ENCODE data around the gene ENOX1. TPM values are rescaled to one million over a fixed set of nuclear protein-coding genes. Genes with fewer than 3 reads are reported as not detected.

ENOX1 gene
- total RNA-seq, 2 donors from 2014 or later = 0.78 to 4.3 TPM

- ATAC-seq (no peak), DNase-seq (no peak)
- intact Hi-C loops (cut with DNase I) = no loop called here
- H3K36me3 ChIP-seq (replicated peaks in 1 of 2; ENCODE audit: insufficient read depth in 1 of 2, low read depth in 2 of 2) = no peaks in the 10 kb centered on the region
- 57 to 59% methylated on average over 1 of the region's 1 CpG for WGBS, 2 donors
- TF ChIP-seq POLR2A (IDR thresholded peaks at IDR 0.05) = no peak
- TF ChIP-seq CTCF (IDR thresholded peaks at IDR 0.05) = no peak
- no peak overlapping the region for H3K4me3 ChIP-seq
- H3K27ac ChIP-seq = no peak overlapping the region
- no peaks in the 10 kb centered on the region for H3K27me3 ChIP-seq
- H3K9me3 ChIP-seq = no peaks in the 10 kb centered on the region
- no peaks in the 10 kb centered on the region for H3K4me1 ChIP-seq
These were observed 340.6 kb downstream of the ENOX1 start for GRCh38 chr13:43446126-43446525.

GRCh38 chr13:43445668-43446067 lies 341.1 kb downstream of the ENOX1 start:
- Histone ChIP-seq H3K27ac (no peak overlapping the region), H3K27me3 (no peaks in the 10 kb centered on the region), H3K36me3 (replicated peaks in 1 of 2; ENCODE audit: insufficient read depth in 1 of 2, low read depth in 2 of 2) (no peaks in the 10 kb centered on the region), H3K4me3 (no peak overlapping the region), H3K9me3 (no peaks in the 10 kb centered on the region), H3K4me1 (no peaks in the 10 kb centered on the region)
- TF ChIP-seq POLR2A (IDR thresholded peaks at IDR 0.05) (no peak), CTCF (IDR thresholded peaks at IDR 0.05) (no peak)
- 61% methylated on average over 2 of the region's 2 CpGs for WGBS, 2 donors
- DNase-seq (no peak), ATAC-seq (no peak)
- intact Hi-C loops (cut with DNase I) = no loop called here

GRCh38 chr13:43444081-43444480 lies 342.7 kb downstream of the ENOX1 start:
- 81 to 86% methylated on average over 4 of the region's 4 CpGs for WGBS, 2 donors
- Histone ChIP-seq H3K4me3 (no peak overlapping the region), H3K36me3 (replicated peaks in 1 of 2; ENCODE audit: insufficient read depth in 1 of 2, low read depth in 2 of 2) (no peaks in the 10 kb centered on the region), H3K27ac (no peak overlapping the region), H3K4me1 (no peaks in the 10 kb centered on the region), H3K9me3 (no peaks in the 10 kb centered on the region), H3K27me3 (no peaks in the 10 kb centered on the region)
- intact Hi-C loops (cut with DNase I) = no loop called here
- no peak for TF ChIP-seq POLR2A (IDR thresholded peaks at IDR 0.05)
- no peak for TF ChIP-seq CTCF (IDR thresholded peaks at IDR 0.05)
- no peak for DNase-seq
- no peak for ATAC-seq

DNA sequence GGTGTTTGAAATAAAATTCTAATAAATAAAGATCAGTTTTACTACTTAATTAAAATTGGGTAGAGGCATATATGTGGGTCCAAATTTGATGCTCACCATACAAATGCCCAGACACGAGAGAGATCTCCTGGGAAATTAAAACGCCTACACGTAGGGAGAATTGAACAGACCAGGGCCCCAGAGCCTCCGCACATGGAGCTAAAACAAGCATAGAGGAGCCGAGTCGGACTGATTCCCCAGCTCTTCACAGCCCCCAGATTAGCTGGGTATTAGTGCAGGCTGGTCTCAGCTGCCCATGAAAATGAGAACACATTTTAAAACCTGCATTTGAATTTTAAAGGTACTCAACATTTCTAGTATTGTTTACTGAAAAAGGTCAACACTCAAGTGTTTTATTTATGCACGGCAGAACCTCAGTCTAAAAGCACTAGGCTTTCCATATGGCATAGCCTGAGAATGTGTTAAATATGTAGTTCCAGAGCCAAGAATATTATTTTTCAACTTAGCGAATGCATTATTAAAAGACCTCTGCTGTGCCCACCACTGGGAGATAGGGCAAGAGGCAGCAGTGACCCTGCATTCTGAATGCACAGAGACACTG lies 344.8 kb downstream of the ENOX1 start:
- Histone ChIP-seq H3K4me3 (no peak overlapping the region), H3K9me3 (no peaks in the 10 kb centered on the region), H3K36me3 (replicated peaks in 1 of 2; ENCODE audit: insufficient read depth in 1 of 2, low read depth in 2 of 2) (no peaks in the 10 kb centered on the region), H3K27ac (no peak overlapping the region), H3K27me3 (no peaks in the 10 kb centered on the region), H3K4me1 (no peaks in the 10 kb centered on the region)
- DNase-seq (no peak), ATAC-seq (no peak)
- intact Hi-C loops (cut with DNase I) = no loop called here
- no peak for TF ChIP-seq CTCF (IDR thresholded peaks at IDR 0.05)
- no peak for TF ChIP-seq POLR2A (IDR thresholded peaks at IDR 0.05)
- 85 to 86% methylated on average over 8 of the region's 8 CpGs for WGBS, 2 donors

GRCh38 chr13:43441464-43441863 lies 345.3 kb downstream of the ENOX1 start:
- H3K27me3 ChIP-seq = no peaks in the 10 kb centered on the region
- intact Hi-C loops (cut with DNase I) = no loop called here
- no peak overlapping the region for H3K27ac ChIP-seq
- 67 to 85% methylated on average over 6 of the region's 6 CpGs for WGBS, 2 donors
- H3K4me1 ChIP-seq = no peaks in the 10 kb centered on the region
- H3K36me3 ChIP-seq (replicated peaks in 1 of 2; ENCODE audit: insufficient read depth in 1 of 2, low read depth in 2 of 2) = no peaks in the 10 kb centered on the region
- no peak overlapping the region for H3K4me3 ChIP-seq
- ATAC-seq (no peak), DNase-seq (no peak)
- TF ChIP-seq CTCF (IDR thresholded peaks at IDR 0.05) = no peak
- no peak for TF ChIP-seq POLR2A (IDR thresholded peaks at IDR 0.05)
- H3K9me3 ChIP-seq = no peaks in the 10 kb centered on the region
